SK-N-SH (cell line): ENCODE data around the gene AUH. TPM values are rescaled to one million over a fixed set of nuclear protein-coding genes. Genes with fewer than 3 reads are reported as not detected.

Experiments
- CTCF ChIA-PET: fragments of 300-600, 350-600 bp; formaldehyde crosslinking; extraction: SDS; loops from one replicate; lab custom pipeline; 2021; lab: Yijun Ruan, JAX
- POLR2A ChIA-PET: fragments of 350-600 bp; sonication (Branson Sonifier 250); formaldehyde crosslinking; extraction: SDS; loops from one replicate; lab custom pipeline; 2020; ENCODE audit warnings: antibody characterized with exemption, inconsistent platforms; lab: Yijun Ruan, JAX
- DNase-seq: peaks from one replicate; pipeline ENCODE4 v3.0.0; 2012
- H2AFZ ChIP-seq: fragments of 200-600 bp; sonication (generic); 2 replicates; pipeline ENCODE4 v1.8.1; 2016; ENCODE audit warnings: antibody characterized with exemption, mild to moderate bottlenecking, low read depth
- H3F3A ChIP-seq: fragments of 200-600 bp; sonication (generic); replicated peaks from 2 replicates; pipeline ENCODE3; 2016; ENCODE audit warnings: antibody characterized with exemption, mild to moderate bottlenecking; ENCODE audit not compliant: insufficient read depth
- H3K27ac ChIP-seq, 2 experiments: fragments of 200-500 bp in 1 of 2; fragments of 200-600 bp in 1 of 2; sonication (Bioruptor generic) in 1 of 2; sonication (generic), shearing (Covaris generic) in 1 of 2; 2 replicates each; pipeline versions ENCODE4 v1.5.1 to v1.6.1; 2014 to 2016; ENCODE audit warnings: low read depth in 2 of 2, inconsistent platforms in 1 of 2, low read length in 1 of 2, mild to moderate bottlenecking in 1 of 2, mixed read lengths in 1 of 2
- H3K27me3 ChIP-seq: fragments of 200-600 bp; sonication (generic), shearing (Covaris generic); 2 replicates; pipeline ENCODE4 v1.6.1; 2016; ENCODE audit warnings: mixed run types; ENCODE audit not compliant: insufficient read depth
- H3K36me3 ChIP-seq, 2 experiments: fragments of 200-500 bp in 1 of 2; fragments of 200-600 bp in 1 of 2; sonication (Bioruptor generic) in 1 of 2; sonication (generic) in 1 of 2; replicated peaks in 1 of 2; 2 replicates each; pipeline versions ENCODE3 to v1.5.1; 2014 to 2016; ENCODE audit warnings: low read length in 1 of 2, mild to moderate bottlenecking in 1 of 2; ENCODE audit not compliant: insufficient read depth in 2 of 2, control insufficient read depth in 1 of 2
- H3K4me1 ChIP-seq, 2 experiments: fragments of 200-500 bp in 1 of 2; fragments of 200-600 bp in 1 of 2; sonication (Bioruptor generic) in 1 of 2; sonication (generic), shearing (Covaris generic) in 1 of 2; 2 replicates each; pipeline versions ENCODE4 v1.5.1 to v1.6.1; 2014 to 2016; ENCODE audit warnings: low read depth in 1 of 2, low read length in 1 of 2, mixed run types in 1 of 2; ENCODE audit not compliant: insufficient read depth in 2 of 2, control insufficient read depth in 1 of 2
- H3K4me2 ChIP-seq: fragments of 200-600 bp; sonication (generic), shearing (Covaris generic); 2 replicates; pipeline ENCODE4 v1.6.1; 2017; ENCODE audit warnings: mixed run types
- H3K4me3 ChIP-seq, 2 experiments: fragments of 200-500 bp in 1 of 2; fragments of 200-600 bp in 1 of 2; sonication (Bioruptor generic) in 1 of 2; sonication (generic), shearing (Covaris generic) in 1 of 2; 2 replicates each; pipeline versions ENCODE4 v1.5.1 to v1.8.1; 2014 to 2016; ENCODE audit warnings: low read depth in 2 of 2, inconsistent platforms in 1 of 2, low read length in 1 of 2, mild to moderate bottlenecking in 1 of 2, mixed read lengths in 1 of 2, moderate library complexity in 1 of 2
- H3K79me2 ChIP-seq: fragments of 200-600 bp; sonication (generic); 2 replicates; pipeline ENCODE4 v1.8.1; 2017; ENCODE audit warnings: mild to moderate bottlenecking; ENCODE audit not compliant: insufficient read depth
- H3K9ac ChIP-seq: fragments of 200-600 bp; sonication (generic); 2 replicates; pipeline ENCODE4 v1.6.1; 2017; ENCODE audit warnings: mixed run types
- H3K9me2 ChIP-seq: fragments of 200-600 bp; sonication (generic); 2 replicates; pipeline ENCODE4 v1.6.1; 2017; ENCODE audit warnings: mixed run types
- H3K9me3 ChIP-seq: fragments of 200-600 bp; sonication (generic); 2 replicates; pipeline ENCODE4 v1.6.1; 2017; ENCODE audit warnings: mixed run types, mild to moderate bottlenecking, moderate library complexity
- H4K20me1 ChIP-seq: fragments of 200-600 bp; sonication (generic); 2 replicates; pipeline ENCODE4 v1.6.1; 2017; ENCODE audit warnings: mild to moderate bottlenecking, mixed run types; ENCODE audit not compliant: insufficient read depth
- EP300 ChIP-seq, 2 experiments: IDR thresholded peaks; 2 replicates each; pipeline versions ENCODE4 v1.4.0 to v1.6.1; 2012; ENCODE audit warnings: borderline replicate concordance in 1 of 2, low read depth in 1 of 2, low read length in 1 of 2
- EZH2phosphoT487 ChIP-seq: fragments of 200-600 bp; sonication (generic); IDR thresholded peaks from 2 replicates; pipeline ENCODE4 v1.6.1; 2017; ENCODE audit warnings: low read depth, mixed run types, mild to moderate bottlenecking, antibody characterized with exemption, moderate library complexity, borderline replicate concordance
- FOSL2 ChIP-seq: IDR thresholded peaks from 2 replicates; pipeline ENCODE4 v1.4.0; 2012; ENCODE audit warnings: low read depth, mild to moderate bottlenecking, moderate library complexity, borderline replicate concordance
- GABPA ChIP-seq: IDR thresholded peaks from 2 replicates; pipeline ENCODE4 v1.4.0; 2012; ENCODE audit warnings: low read depth, mild to moderate bottlenecking
- MAX ChIP-seq: IDR thresholded peaks from 2 replicates; pipeline ENCODE4 v1.4.0; 2012; ENCODE audit warnings: low read depth
- NFIC ChIP-seq: IDR thresholded peaks from 2 replicates; pipeline ENCODE4 v1.4.0; 2012; ENCODE audit warnings: borderline replicate concordance
- NRF1 ChIP-seq: IDR thresholded peaks from 2 replicates; pipeline ENCODE4 v1.6.1; 2012; ENCODE audit warnings: low read depth, mild to moderate bottlenecking, low read length
- POLR2AphosphoS5 ChIP-seq: IDR thresholded peaks from 2 replicates; pipeline ENCODE4 v1.6.1; 2012; ENCODE audit warnings: low read depth, low read length
- RAD21 ChIP-seq: IDR thresholded peaks from 2 replicates; pipeline ENCODE4 v1.6.1; 2012; ENCODE audit warnings: mild to moderate bottlenecking, low read length
- REST ChIP-seq: IDR thresholded peaks from 2 replicates; pipeline ENCODE4 v1.6.1; 2012; ENCODE audit warnings: mild to moderate bottlenecking, low read depth, low read length, moderate library complexity
- WGBS: methylation state at CpG from one replicate; pipeline ENCODE4 v1.1.6; 2017; ENCODE audit warnings: low lambda C conversion rate; 5-methylcytosine and 5-hydroxymethylcytosine counted together
- polyA plus RNA-seq, 3 experiments: library from polyadenylated mRNA; depleted of rRNA; stranded (reverse); fragments of >200 nt; gene quantifications; 2 replicates each; pipeline ENCODE4 v1.2.3, GENCODE V29; 2012
- TF ChIP-seq, protein P1 (sequence below): IDR thresholded peaks from 2 replicates; pipeline ENCODE4; 2012
- TF ChIP-seq, protein P2 (sequence below): fragments of 150-350 bp; IDR thresholded peaks from 2 replicates; pipeline ENCODE4 v1.6.1; 2016; ENCODE audit warnings: mild to moderate bottlenecking, low read depth, low read length
- TF ChIP-seq, protein P3 (sequence below): IDR thresholded peaks from 2 replicates; pipeline ENCODE4 v1.4.0; 2012; ENCODE audit warnings: low read depth, borderline replicate concordance

Gene AUH
- polyA plus RNA-seq, 1 of the 3 experiments (the other 2 are of a cell fraction) = 7.6 TPM

GRCh38 chr9:91212596-91213243 lies 149.0 kb downstream of the AUH start:
- CTCF ChIA-PET = interaction anchor here (0.9 kb wide), 1 partner anchor 41 kb away, joined by 3 read pairs; no protein-coding TSS in a partner anchor
- no peaks in the 10 kb centered on the region for H3K9me2 ChIP-seq
- DNase-seq = no peak
- no peak overlapping the region for H3K27ac ChIP-seq
- 96% methylated on average over 10 of the region's 10 CpGs for WGBS
- no peaks in the 10 kb centered on the region for H3K36me3 ChIP-seq
- H3K9ac ChIP-seq = no peak overlapping the region
- H3K4me1 ChIP-seq = peaks cover 0 to 16% of the 10 kb centered on the region in 2 experiments; a peak in 2 of 4 replicates
- no peaks in the 10 kb centered on the region for H4K20me1 ChIP-seq
- H3K9me3 ChIP-seq = no peaks in the 10 kb centered on the region
- no peaks in the 10 kb centered on the region for H3K27me3 ChIP-seq
- POLR2A ChIA-PET = no interaction called here
- TF ChIP-seq, protein P1, sequence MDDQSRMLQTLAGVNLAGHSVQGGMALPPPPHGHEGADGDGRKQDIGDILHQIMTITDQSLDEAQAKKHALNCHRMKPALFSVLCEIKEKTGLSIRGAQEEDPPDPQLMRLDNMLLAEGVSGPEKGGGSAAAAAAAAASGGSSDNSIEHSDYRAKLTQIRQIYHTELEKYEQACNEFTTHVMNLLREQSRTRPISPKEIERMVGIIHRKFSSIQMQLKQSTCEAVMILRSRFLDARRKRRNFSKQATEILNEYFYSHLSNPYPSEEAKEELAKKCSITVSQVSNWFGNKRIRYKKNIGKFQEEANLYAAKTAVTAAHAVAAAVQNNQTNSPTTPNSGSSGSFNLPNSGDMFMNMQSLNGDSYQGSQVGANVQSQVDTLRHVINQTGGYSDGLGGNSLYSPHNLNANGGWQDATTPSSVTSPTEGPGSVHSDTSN = no peak
- TF ChIP-seq POLR2AphosphoS5 (no peak), FOSL2 (no peak), RAD21 (no peak), REST (no peak), NFIC (no peak), GABPA (no peak), NRF1 (no peak), EZH2phosphoT487 (no peak), MAX (no peak), EP300 (IDR thresholded peaks at IDR 0.05; ENCODE audit: borderline replicate concordance in 1 of 2, low read depth in 1 of 2, low read length in 1 of 2) (no peak)
- TF ChIP-seq, protein P2, sequence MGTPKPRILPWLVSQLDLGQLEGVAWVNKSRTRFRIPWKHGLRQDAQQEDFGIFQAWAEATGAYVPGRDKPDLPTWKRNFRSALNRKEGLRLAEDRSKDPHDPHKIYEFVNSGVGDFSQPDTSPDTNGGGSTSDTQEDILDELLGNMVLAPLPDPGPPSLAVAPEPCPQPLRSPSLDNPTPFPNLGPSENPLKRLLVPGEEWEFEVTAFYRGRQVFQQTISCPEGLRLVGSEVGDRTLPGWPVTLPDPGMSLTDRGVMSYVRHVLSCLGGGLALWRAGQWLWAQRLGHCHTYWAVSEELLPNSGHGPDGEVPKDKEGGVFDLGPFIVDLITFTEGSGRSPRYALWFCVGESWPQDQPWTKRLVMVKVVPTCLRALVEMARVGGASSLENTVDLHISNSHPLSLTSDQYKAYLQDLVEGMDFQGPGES = no peak
- TF ChIP-seq, protein P3, sequence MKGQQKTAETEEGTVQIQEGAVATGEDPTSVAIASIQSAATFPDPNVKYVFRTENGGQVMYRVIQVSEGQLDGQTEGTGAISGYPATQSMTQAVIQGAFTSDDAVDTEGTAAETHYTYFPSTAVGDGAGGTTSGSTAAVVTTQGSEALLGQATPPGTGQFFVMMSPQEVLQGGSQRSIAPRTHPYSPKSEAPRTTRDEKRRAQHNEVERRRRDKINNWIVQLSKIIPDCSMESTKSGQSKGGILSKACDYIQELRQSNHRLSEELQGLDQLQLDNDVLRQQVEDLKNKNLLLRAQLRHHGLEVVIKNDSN = no peak
- H2AFZ ChIP-seq = no peak overlapping the region
- no peak overlapping the region for H3K4me3 ChIP-seq
- no peak overlapping the region for H3K4me2 ChIP-seq
- no peaks in the 10 kb centered on the region for H3F3A ChIP-seq
- no peaks in the 10 kb centered on the region for H3K79me2 ChIP-seq
